ENCODE results near the gene AFDN. TPM values are rescaled to one million over a fixed set of nuclear protein-coding genes. Genes with fewer than 3 reads are reported as not detected.

AFDN gene
- total and polyA plus RNA-seq, 2 of the 8 experiments (the other 6 are each of a cell fraction or from before 2014, with no cell fraction given): 53.4 to 192 TPM

- FAIRE-seq (no peak), DNase-seq (ENCODE audit: low read depth in 1 of 2, low spot score in 2 of 2) (peak in 1 of 2 experiments; percentile 36)
- H3K36me3 ChIP-seq (ENCODE audit: control insufficient read depth in 2 of 4, insufficient read depth in 4 of 4, low read length in 3 of 4): no peaks in the 10 kb centered on the region
- no peak overlapping the region for H3K4ac ChIP-seq (replicated peaks; ENCODE audit: insufficient read length, low read depth, low read length)
- no peaks in the 10 kb centered on the region for H3K27me3 ChIP-seq (replicated peaks in 1 of 4; ENCODE audit: control insufficient read depth in 3 of 4, extremely low read depth in 1 of 4, insufficient read depth in 3 of 4, low read length in 3 of 4)
- no peak overlapping the region for H3K18ac ChIP-seq (ENCODE audit: extremely low read depth, low read length)
- TF ChIP-seq YY1 (IDR thresholded peaks at IDR 0.05; ENCODE audit: low read depth, low read length) (no peak), RAD21 (IDR thresholded peaks at IDR 0.05 in 1 of 2, conservative IDR thresholded peaks at IDR 0.05 in 1 of 2; ENCODE audit: low read depth in 2 of 2, low read length in 2 of 2) (no peak), EP300 (IDR thresholded peaks at IDR 0.05; ENCODE audit: borderline replicate concordance in 1 of 2, low read depth in 2 of 2, low read length in 2 of 2) (no peak), NANOG (IDR thresholded peaks at IDR 0.05; ENCODE audit: insufficient read depth, low read depth, low read length, poor library complexity, severe bottlenecking) (no peak), FOSL1 (IDR thresholded peaks at IDR 0.05; ENCODE audit: insufficient read depth, low read depth, low read length) (no peak), BACH1 (IDR thresholded peaks at IDR 0.05; ENCODE audit: low read length) (no peak), NRF1 (IDR thresholded peaks at IDR 0.05; ENCODE audit: low read depth, low read length) (no peak)
- H4K5ac ChIP-seq (ENCODE audit: insufficient read length, low read depth, low read length): no peak overlapping the region
- no peak overlapping the region for H3K9ac ChIP-seq (replicated peaks in 1 of 4; ENCODE audit: extremely low read depth in 1 of 4, low read depth in 3 of 4, low read length in 3 of 4)
- 93% methylated on average over 18 of the region's 18 CpGs; no CpG with 5 or more reads in 1 of the 2 experiments for WGBS, 2 experiments (ENCODE audit: extremely low coverage in 1 of 2, insufficient coverage in 1 of 2, insufficient read length in 1 of 2, insufficient replicate concordance in 2 of 2, low coverage in 1 of 2, low lambda C conversion rate in 2 of 2, missing lambda C conversion rate in 1 of 2)
- no peak overlapping the region for H3K56ac ChIP-seq (replicated peaks; ENCODE audit: insufficient read length, low read depth, low read length)
- H2BK120ac ChIP-seq (replicated peaks; ENCODE audit: low read depth, low read length): no peak overlapping the region
- H3K79me1 ChIP-seq (ENCODE audit: low read depth, low read length): no peaks in the 10 kb centered on the region
- H3K23ac ChIP-seq (ENCODE audit: insufficient read length): no peak overlapping the region
- H4K91ac ChIP-seq (replicated peaks; ENCODE audit: insufficient read length, low read length): no peak overlapping the region
- no peak overlapping the region for H2AFZ ChIP-seq (ENCODE audit: low read length)
- no peak overlapping the region for H4K8ac ChIP-seq (ENCODE audit: extremely low read depth, insufficient read depth, low read length)
- no peak overlapping the region for H2AK5ac ChIP-seq (ENCODE audit: low read depth, low read length)
- no peak overlapping the region for H2BK12ac ChIP-seq (ENCODE audit: low read depth, low read length)
- no peak overlapping the region for H3K4me3 ChIP-seq (ENCODE audit: extremely low read depth in 1 of 4, insufficient read depth in 2 of 4, low read depth in 3 of 4, low read length in 4 of 4)
- H2BK20ac ChIP-seq (ENCODE audit: low read length): no peak overlapping the region
- 0 out of 4 replicates have a peak overlapping the region, but pooled peaks of 1 of the 2 experiments have one; percentile 39 for H3K4me2 ChIP-seq (ENCODE audit: insufficient read depth in 1 of 2, low read depth in 2 of 2, low read length in 2 of 2)
- H3K14ac ChIP-seq (ENCODE audit: insufficient read length): no peak overlapping the region
- H3K4me1 ChIP-seq (replicated peaks in 1 of 4; ENCODE audit: control insufficient read depth in 3 of 4, insufficient read depth in 4 of 4, low read length in 3 of 4): peaks cover 0 to 7% (median 2%) of the 10 kb centered on the region in 4 experiments; a peak in 3 of 7 replicates
- H3K23me2 ChIP-seq (ENCODE audit: low read depth, low read length): peaks cover 2% of the 10 kb centered on the region
- ChIA-PET CTCF (ENCODE audit: partially characterized antibody) (interaction anchor here (1.4 kb wide), 1 partner anchor 21 kb away, joined by 4 read pairs; no protein-coding TSS in a partner anchor), POLR2A (ENCODE audit: partially characterized antibody) (interaction anchor here (1.0 kb wide), 1 partner anchor 13 kb away, joined by 3 read pairs; no protein-coding TSS in a partner anchor)
- no peak overlapping the region for H2BK15ac ChIP-seq (ENCODE audit: low read length)
- no peaks in the 10 kb centered on the region for H4K20me1 ChIP-seq (replicated peaks in 1 of 2; ENCODE audit: control insufficient read depth in 1 of 2, insufficient read depth in 2 of 2, low read length in 2 of 2)
- no peaks in the 10 kb centered on the region for H3K79me2 ChIP-seq (ENCODE audit: control insufficient read depth in 1 of 2, insufficient read depth in 2 of 2, low read length in 2 of 2)
- H2BK5ac ChIP-seq (ENCODE audit: low read depth, low read length): no peak overlapping the region
- peaks cover 4 to 6% of the 10 kb centered on the region in 2 experiments; a peak in 2 of 4 replicates for H3K9me3 ChIP-seq (ENCODE audit: insufficient read depth in 2 of 2, low read depth in 1 of 2, low read length in 1 of 2)
- H3K27ac ChIP-seq (ENCODE audit: low read depth, low read length): no peak overlapping the region
Measured at GRCh38 chr6:168016176-168016620, 189.5 kb downstream of the AFDN start.

Measured in H1 (cell line).